GM18508 (cell line): ENCODE data around the gene PSD2.
"Not testable (repeated sequence)": the region's sequence is repeated elsewhere in the genome, so short reads cannot be mapped to it uniquely, and the experiment has no call there.

Source experiments
- ATAC-seq: cut with Tn5 transposase; IDR thresholded peaks from one replicate; pipeline ENCODE4 v1.9.1; 2021; ENCODE audit warnings: moderate number of reproducible peaks; ENCODE audit not compliant: insufficient read depth, unreplicated experiment

Gene PSD2

GRCh38 chr5:139788294-139788910 is 7.2 kb upstream of the PSD2 start:
- ATAC-seq: no peak

GRCh38 chr5:139789116-139789844 is 6.3 kb upstream of the PSD2 start:
- ATAC-seq: no peak

GRCh38 chr5:139789845-139790189 is 5.8 kb upstream of the PSD2 start:
- ATAC-seq: no peak

GRCh38 chr5:139792218-139792617 is 3.4 kb upstream of the PSD2 start:
- ATAC-seq: no peak

GRCh38 chr5:139792655-139793054 is 3.0 kb upstream of the PSD2 start:
- not testable (repeated sequence) for ATAC-seq

GRCh38 chr5:139794067-139794846 is 1.4 kb upstream of the PSD2 start:
- ATAC-seq: no peak

GRCh38 chr5:139796061-139796806 is 626 bp downstream of the PSD2 start:
- ATAC-seq: no peak

- ATAC-seq: no peak
Measured at GRCh38 chr5:139797335-139797734, 1.7 kb downstream of the PSD2 start.

GRCh38 chr5:139797856-139798510 is 2.4 kb downstream of the PSD2 start:
- no peak for ATAC-seq

- ATAC-seq: no peak
Measured at GRCh38 chr5:139798883-139799282, 3.3 kb downstream of the PSD2 start.

- no peak for ATAC-seq
Measured at GRCh38 chr5:139799359-139799758, 3.8 kb downstream of the PSD2 start.

GRCh38 chr5:139803978-139804377 is 8.4 kb downstream of the PSD2 start:
- no peak for ATAC-seq

GRCh38 chr5:139804800-139805397 is 9.3 kb downstream of the PSD2 start:
- no peak for ATAC-seq

GRCh38 chr5:139805545-139805944 is 9.9 kb downstream of the PSD2 start:
- ATAC-seq: no peak

- ATAC-seq: no peak
Measured at GRCh38 chr5:139806111-139806510, 10.5 kb downstream of the PSD2 start.

GRCh38 chr5:139806726-139807646 is 11.4 kb downstream of the PSD2 start:
- no peak for ATAC-seq

- ATAC-seq: no peak
Measured at GRCh38 chr5:139807647-139808030, 12.0 kb downstream of the PSD2 start.

GRCh38 chr5:139808481-139809330 is 13.1 kb downstream of the PSD2 start:
- no peak for ATAC-seq
